K562 (cell line): ENCODE results near the gene DCP2. TPM values are rescaled to one million over a fixed set of nuclear protein-coding genes. Genes with fewer than 3 reads are reported as not detected.

Source experiments
- HEY1 ChIP-seq: fragments of 250-450 bp; sonication (Bioruptor Pico); IDR thresholded peaks from 2 replicates; pipeline ENCODE4 v1.5.0; 2020; ENCODE audit warnings: mild to moderate bottlenecking, moderate library complexity, borderline replicate concordance
- KDM4B ChIP-seq, 2 experiments: fragments of 450-650 bp in 1 of 2; sonication (generic) in 1 of 2; IDR thresholded peaks; 2 replicates each; pipeline ENCODE4 v1.6.1; 2016 to 2017; ENCODE audit warnings: borderline replicate concordance in 2 of 2, antibody characterized with exemption in 1 of 2, low read depth in 1 of 2, mild to moderate bottlenecking in 1 of 2
- RREB1 ChIP-seq: fragments of 250-450 bp; sonication (Bioruptor Pico); IDR thresholded peaks from 2 replicates; pipeline ENCODE4 v1.4.0; 2020
- SMC3 ChIP-seq: conservative IDR thresholded peaks from 2 replicates; pipeline ENCODE4 v1.6.1; 2011; ENCODE audit warnings: low read depth, low read length, improper control_type of control experiment; ENCODE audit not compliant: insufficient read depth
- TCF3 ChIP-seq: sonication (generic); formaldehyde crosslinking; IDR thresholded peaks from 2 replicates; pipeline ENCODE4 v1.4.0; 2020; ENCODE audit warnings: mild to moderate bottlenecking, missing genetic modification reagents
- TEAD2 ChIP-seq: fragments of 450-650 bp; IDR thresholded peaks from 2 replicates; pipeline ENCODE4 v1.6.1; 2016; ENCODE audit warnings: missing genetic modification characterization, control low read depth, missing compliant biosample characterization
- TRIM24 ChIP-seq, 2 experiments: fragments of 450-650 bp; IDR thresholded peaks; 2 replicates each; pipeline ENCODE4 v1.6.1; 2016
- YY1 ChIP-seq, 3 experiments: IDR thresholded peaks; 2 replicates each; pipeline ENCODE4 v1.6.1; 2011; ENCODE audit warnings: low read length in 2 of 3, mild to moderate bottlenecking in 2 of 3, moderate library complexity in 2 of 3, borderline replicate concordance in 1 of 3, control low read depth in 1 of 3, low read depth in 1 of 3; ENCODE audit not compliant: insufficient read depth in 3 of 3, insufficient replicate concordance in 2 of 3, control insufficient read depth in 1 of 3, insufficient read length in 1 of 3; ENCODE audit errors: extremely low read depth in 1 of 3
- ZC3H11A ChIP-seq: IDR thresholded peaks from 2 replicates; pipeline ENCODE4 v1.6.1; 2012; ENCODE audit warnings: low read depth, low read length, improper control_type of control experiment
- ZNF124 ChIP-seq: sonication (generic); formaldehyde crosslinking; IDR thresholded peaks from 2 replicates; pipeline ENCODE4 v1.8.1; 2022; ENCODE audit warnings: missing genetic modification reagents
- ZNF134 ChIP-seq: fragments of 250-450 bp; sonication (Bioruptor Pico); conservative IDR thresholded peaks from 2 replicates; pipeline ENCODE4 v1.4.0; 2020
- ZNF239 ChIP-seq: fragments of 250-450 bp; sonication (Bioruptor Pico); IDR thresholded peaks from 2 replicates; pipeline ENCODE4 v1.4.0; 2020; ENCODE audit warnings: mild to moderate bottlenecking
- ZNF551 ChIP-seq: fragments of 250-450 bp; sonication (Bioruptor Pico); IDR thresholded peaks from 2 replicates; pipeline ENCODE4 v1.5.0; 2021; ENCODE audit warnings: mild to moderate bottlenecking, moderate library complexity
- ZNF79 ChIP-seq: fragments of 250-450 bp; sonication (Bioruptor Pico); IDR thresholded peaks from 2 replicates; pipeline ENCODE4 v1.4.0; 2020; ENCODE audit warnings: low read depth, mild to moderate bottlenecking, moderate library complexity
- polyA plus RNA-seq, 8 experiments: library from polyadenylated mRNA; depleted of rRNA in 4 of 8; stranded (reverse) in 5 of 8; unstranded in 3 of 8; fragments of >200 nt; fragmentation: Nextera tagmentation in 2 of 8; fragmentation: Illumina TruSeq in 1 of 8; extraction: Ambion mirVana in 2 of 8; extraction: Trizol in 1 of 8; gene quantifications; 2 replicates each; pipeline versions ENCODE4 v1.2.1 to v1.2.3, GENCODE V29; 2011 to 2014; ENCODE audit warnings: inconsistent platforms in 1 of 8, missing spikeins in 1 of 8
- total RNA-seq, 7 experiments: library from RNA; depleted of rRNA in 6 of 7; stranded (reverse); fragments of >200 nt in 6 of 7; fragmentation: Illumina TruSeq in 2 of 7; extraction: Trizol in 2 of 7; gene quantifications; 2 replicates each; pipeline versions ENCODE4 v1.2.1 to v1.2.3, GENCODE V29; 2011 to 2021; ENCODE audit warnings: low replicate concordance in 1 of 7
- TF ChIP-seq, protein P1 (sequence below): fragments of 450-650 bp; IDR thresholded peaks from 2 replicates; pipeline ENCODE4 v1.7.0; 2016; ENCODE audit warnings: borderline replicate concordance
- TF ChIP-seq, protein P2 (sequence below), 2 experiments: fragments of 450-650 bp in 1 of 2; sonication (generic) in 1 of 2; formaldehyde crosslinking in 1 of 2; IDR thresholded peaks in 1 of 2; conservative IDR thresholded peaks in 1 of 2; 2 replicates each; pipeline versions ENCODE4 v1.6.1 to v1.8.1; 2016 to 2023; ENCODE audit warnings: mild to moderate bottlenecking in 2 of 2, moderate library complexity in 2 of 2, inconsistent platforms in 1 of 2, missing genetic modification reagents in 1 of 2

DCP2 gene
- total and polyA plus RNA-seq, 9 of the 15 experiments (the other 6 are each of a cell fraction or from before 2014, with no cell fraction given) = 25.9 to 109 (median 46.7) TPM

- TF ChIP-seq ZNF79 (CRISPR knock-in tag) (no peak), YY1 (IDR thresholded peaks at IDR 0.05; ENCODE audit: borderline replicate concordance in 1 of 3, control insufficient read depth in 1 of 3, extremely low read depth in 1 of 3, insufficient read depth in 3 of 3, insufficient read length in 1 of 3, insufficient replicate concordance in 2 of 3, low read depth in 1 of 3, low read length in 2 of 3) (no peak), RREB1 (CRISPR knock-in tag) (0 out of 2 replicates have a peak, but pooled peaks have one; percentile 56), TEAD2 (no peak), HEY1 (peak; percentile 87), KDM4B (IDR thresholded peaks at IDR 0.05; ENCODE audit: borderline replicate concordance in 2 of 2, low read depth in 1 of 2) (peak in 1 of 2 experiments; percentile 55; a peak in 1 of 4 replicates), SMC3 (no peak), ZNF124 (CRISPR knock-in tag) (no peak), ZNF551 (CRISPR knock-in tag) (no peak), TRIM24 (IDR thresholded peaks at IDR 0.05) (no peak), ZNF239 (CRISPR knock-in tag) (no peak), ZNF134 (no peak), TCF3 (CRISPR knock-in tag) (peak; percentile 55), ZC3H11A (no peak)
- TF ChIP-seq, protein P1, sequence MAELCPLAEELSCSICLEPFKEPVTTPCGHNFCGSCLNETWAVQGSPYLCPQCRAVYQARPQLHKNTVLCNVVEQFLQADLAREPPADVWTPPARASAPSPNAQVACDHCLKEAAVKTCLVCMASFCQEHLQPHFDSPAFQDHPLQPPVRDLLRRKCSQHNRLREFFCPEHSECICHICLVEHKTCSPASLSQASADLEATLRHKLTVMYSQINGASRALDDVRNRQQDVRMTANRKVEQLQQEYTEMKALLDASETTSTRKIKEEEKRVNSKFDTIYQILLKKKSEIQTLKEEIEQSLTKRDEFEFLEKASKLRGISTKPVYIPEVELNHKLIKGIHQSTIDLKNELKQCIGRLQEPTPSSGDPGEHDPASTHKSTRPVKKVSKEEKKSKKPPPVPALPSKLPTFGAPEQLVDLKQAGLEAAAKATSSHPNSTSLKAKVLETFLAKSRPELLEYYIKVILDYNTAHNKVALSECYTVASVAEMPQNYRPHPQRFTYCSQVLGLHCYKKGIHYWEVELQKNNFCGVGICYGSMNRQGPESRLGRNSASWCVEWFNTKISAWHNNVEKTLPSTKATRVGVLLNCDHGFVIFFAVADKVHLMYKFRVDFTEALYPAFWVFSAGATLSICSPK = no peak
- TF ChIP-seq, protein P2, sequence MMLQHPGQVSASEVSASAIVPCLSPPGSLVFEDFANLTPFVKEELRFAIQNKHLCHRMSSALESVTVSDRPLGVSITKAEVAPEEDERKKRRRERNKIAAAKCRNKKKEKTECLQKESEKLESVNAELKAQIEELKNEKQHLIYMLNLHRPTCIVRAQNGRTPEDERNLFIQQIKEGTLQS (IDR thresholded peaks at IDR 0.05) = peak; percentile 40; the same call in 1 of the 2 replicates
- TF ChIP-seq, protein P2 (CRISPR knock-in tag; conservative IDR thresholded peaks at IDR 0.05) = no peak
These were observed 45.1 kb upstream of the DCP2 start (continued) for GRCh38 chr5:112931473-112931872.
